Measurements from ENCODE around the gene DUOXA1.

The DUOXA1 gene

DNA sequence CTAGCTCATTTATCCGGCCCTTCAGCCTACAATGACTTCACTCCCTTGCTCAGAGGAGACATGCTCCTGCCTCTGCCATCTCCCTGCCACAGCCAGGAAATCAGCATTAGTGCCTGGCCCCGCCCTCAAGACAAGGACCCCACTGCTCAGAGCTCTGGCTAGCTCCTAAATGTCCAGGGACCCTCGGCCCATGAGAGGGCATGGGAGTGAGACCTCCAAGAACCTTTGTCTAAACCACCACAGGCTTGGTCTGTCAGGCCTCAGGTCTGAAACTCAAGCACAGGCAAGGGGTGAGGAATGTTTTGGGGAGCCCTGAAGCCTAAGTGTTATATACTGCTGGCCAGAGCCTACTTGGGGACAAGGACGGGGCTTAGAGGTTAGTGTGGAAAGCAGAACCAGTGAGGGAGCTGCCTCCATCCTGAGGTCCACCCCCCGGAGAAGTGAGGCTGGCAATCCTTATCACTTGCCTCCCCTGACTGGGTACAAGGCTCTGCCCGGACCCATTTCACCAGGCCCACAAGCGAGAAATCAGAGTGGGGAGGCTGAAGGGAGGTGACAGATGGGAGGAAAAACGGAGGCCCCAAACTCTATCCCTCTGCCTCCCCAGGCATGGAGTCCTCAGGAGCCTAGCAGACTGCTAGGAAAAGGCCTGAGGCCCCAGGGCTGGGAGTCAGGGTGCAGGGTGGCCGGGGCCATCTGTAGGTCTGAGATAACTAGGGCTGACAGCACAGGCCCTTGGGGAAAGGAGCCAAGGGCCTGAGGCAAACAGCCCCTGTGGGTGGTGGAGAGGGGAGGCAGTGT lies 39.3 kb upstream of the DUOXA1 start:
- ATAC-seq, result no peak
- no peak for TF ChIP-seq ESRRG (CRISPR knock-in tag; IDR thresholded peaks at IDR 0.05)
- no peak for TF ChIP-seq TOX (CRISPR knock-in tag; IDR thresholded peaks at IDR 0.05; ENCODE audit: borderline replicate concordance)
- no peak for TF ChIP-seq OSR1 (CRISPR knock-in tag; IDR thresholded peaks at IDR 0.05)
- TF ChIP-seq ZC3H10 (CRISPR knock-in tag; IDR thresholded peaks at IDR 0.05), result no peak
- TF ChIP-seq ZNF565 (CRISPR knock-in tag; conservative IDR thresholded peaks at IDR 0.05; ENCODE audit: low read depth), result no peak
- TF ChIP-seq, protein P1, sequence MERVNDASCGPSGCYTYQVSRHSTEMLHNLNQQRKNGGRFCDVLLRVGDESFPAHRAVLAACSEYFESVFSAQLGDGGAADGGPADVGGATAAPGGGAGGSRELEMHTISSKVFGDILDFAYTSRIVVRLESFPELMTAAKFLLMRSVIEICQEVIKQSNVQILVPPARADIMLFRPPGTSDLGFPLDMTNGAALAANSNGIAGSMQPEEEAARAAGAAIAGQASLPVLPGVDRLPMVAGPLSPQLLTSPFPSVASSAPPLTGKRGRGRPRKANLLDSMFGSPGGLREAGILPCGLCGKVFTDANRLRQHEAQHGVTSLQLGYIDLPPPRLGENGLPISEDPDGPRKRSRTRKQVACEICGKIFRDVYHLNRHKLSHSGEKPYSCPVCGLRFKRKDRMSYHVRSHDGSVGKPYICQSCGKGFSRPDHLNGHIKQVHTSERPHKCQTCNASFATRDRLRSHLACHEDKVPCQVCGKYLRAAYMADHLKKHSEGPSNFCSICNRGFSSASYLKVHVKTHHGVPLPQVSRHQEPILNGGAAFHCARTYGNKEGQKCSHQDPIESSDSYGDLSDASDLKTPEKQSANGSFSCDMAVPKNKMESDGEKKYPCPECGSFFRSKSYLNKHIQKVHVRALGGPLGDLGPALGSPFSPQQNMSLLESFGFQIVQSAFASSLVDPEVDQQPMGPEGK (CRISPR knock-in tag; IDR thresholded peaks at IDR 0.05; ENCODE audit: borderline replicate concordance), result no peak

DNA sequence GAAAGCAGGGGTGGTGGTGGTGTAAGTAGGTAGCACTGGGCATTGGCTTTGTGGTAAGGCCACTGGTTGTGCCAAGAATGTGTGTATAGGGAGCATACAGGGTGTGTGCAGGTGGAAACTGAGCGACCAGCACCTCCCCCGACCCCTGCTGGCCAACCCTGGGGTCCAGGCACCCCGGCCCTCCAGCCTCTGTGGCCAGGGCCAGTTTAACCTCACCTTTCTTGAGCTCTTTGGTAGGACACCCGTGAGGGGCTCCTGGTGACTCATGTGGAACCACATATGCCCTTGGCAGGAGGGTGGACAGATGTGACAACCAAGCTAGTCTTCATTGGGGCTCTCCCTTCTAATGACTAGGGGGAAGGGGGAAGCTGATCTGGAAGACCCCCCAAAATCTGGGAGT lies 38.6 kb upstream of the DUOXA1 start:
- TF ChIP-seq OSR1 (CRISPR knock-in tag; IDR thresholded peaks at IDR 0.05) (no peak), BACH2 (CRISPR knock-in tag; IDR thresholded peaks at IDR 0.05; ENCODE audit: borderline replicate concordance) (no peak), RARB (CRISPR knock-in tag; IDR thresholded peaks at IDR 0.05) (no peak), TOX (CRISPR knock-in tag; IDR thresholded peaks at IDR 0.05; ENCODE audit: borderline replicate concordance) (no peak), ISL1 (CRISPR knock-in tag; IDR thresholded peaks at IDR 0.05) (no peak), ZFP3 (CRISPR knock-in tag; IDR thresholded peaks at IDR 0.05) (no peak), CSDC2 (CRISPR knock-in tag; IDR thresholded peaks at IDR 0.05) (no peak), ZNF70 (CRISPR knock-in tag; IDR thresholded peaks at IDR 0.05) (no peak), PPARA (CRISPR knock-in tag; IDR thresholded peaks at IDR 0.05; ENCODE audit: borderline replicate concordance) (no peak), ESRRG (CRISPR knock-in tag; IDR thresholded peaks at IDR 0.05) (no peak), ZNF8 (CRISPR knock-in tag; IDR thresholded peaks at IDR 0.05) (no peak), GLIS3 (CRISPR knock-in tag; IDR thresholded peaks at IDR 0.05) (no peak), ZNF565 (CRISPR knock-in tag; conservative IDR thresholded peaks at IDR 0.05; ENCODE audit: low read depth) (no peak), ARNTL (CRISPR knock-in tag; IDR thresholded peaks at IDR 0.05; ENCODE audit: borderline replicate concordance, low read depth) (no peak)
- TF ChIP-seq, protein P2, sequence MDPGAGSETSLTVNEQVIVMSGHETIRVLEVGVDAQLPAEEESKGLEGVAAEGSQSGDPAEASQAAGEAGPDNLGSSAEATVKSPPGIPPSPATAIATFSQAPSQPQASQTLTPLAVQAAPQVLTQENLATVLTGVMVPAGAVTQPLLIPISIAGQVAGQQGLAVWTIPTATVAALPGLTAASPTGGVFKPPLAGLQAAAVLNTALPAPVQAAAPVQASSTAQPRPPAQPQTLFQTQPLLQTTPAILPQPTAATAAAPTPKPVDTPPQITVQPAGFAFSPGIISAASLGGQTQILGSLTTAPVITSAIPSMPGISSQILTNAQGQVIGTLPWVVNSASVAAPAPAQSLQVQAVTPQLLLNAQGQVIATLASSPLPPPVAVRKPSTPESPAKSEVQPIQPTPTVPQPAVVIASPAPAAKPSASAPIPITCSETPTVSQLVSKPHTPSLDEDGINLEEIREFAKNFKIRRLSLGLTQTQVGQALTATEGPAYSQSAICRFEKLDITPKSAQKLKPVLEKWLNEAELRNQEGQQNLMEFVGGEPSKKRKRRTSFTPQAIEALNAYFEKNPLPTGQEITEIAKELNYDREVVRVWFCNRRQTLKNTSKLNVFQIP (CRISPR knock-in tag; IDR thresholded peaks at IDR 0.05; ENCODE audit: borderline replicate concordance, low read depth), result no peak
- TF ChIP-seq, protein P3, sequence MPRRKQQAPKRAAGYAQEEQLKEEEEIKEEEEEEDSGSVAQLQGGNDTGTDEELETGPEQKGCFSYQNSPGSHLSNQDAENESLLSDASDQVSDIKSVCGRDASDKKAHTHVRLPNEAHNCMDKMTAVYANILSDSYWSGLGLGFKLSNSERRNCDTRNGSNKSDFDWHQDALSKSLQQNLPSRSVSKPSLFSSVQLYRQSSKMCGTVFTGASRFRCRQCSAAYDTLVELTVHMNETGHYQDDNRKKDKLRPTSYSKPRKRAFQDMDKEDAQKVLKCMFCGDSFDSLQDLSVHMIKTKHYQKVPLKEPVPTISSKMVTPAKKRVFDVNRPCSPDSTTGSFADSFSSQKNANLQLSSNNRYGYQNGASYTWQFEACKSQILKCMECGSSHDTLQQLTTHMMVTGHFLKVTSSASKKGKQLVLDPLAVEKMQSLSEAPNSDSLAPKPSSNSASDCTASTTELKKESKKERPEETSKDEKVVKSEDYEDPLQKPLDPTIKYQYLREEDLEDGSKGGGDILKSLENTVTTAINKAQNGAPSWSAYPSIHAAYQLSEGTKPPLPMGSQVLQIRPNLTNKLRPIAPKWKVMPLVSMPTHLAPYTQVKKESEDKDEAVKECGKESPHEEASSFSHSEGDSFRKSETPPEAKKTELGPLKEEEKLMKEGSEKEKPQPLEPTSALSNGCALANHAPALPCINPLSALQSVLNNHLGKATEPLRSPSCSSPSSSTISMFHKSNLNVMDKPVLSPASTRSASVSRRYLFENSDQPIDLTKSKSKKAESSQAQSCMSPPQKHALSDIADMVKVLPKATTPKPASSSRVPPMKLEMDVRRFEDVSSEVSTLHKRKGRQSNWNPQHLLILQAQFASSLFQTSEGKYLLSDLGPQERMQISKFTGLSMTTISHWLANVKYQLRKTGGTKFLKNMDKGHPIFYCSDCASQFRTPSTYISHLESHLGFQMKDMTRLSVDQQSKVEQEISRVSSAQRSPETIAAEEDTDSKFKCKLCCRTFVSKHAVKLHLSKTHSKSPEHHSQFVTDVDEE (CRISPR knock-in tag; IDR thresholded peaks at IDR 0.05), result no peak
- TF ChIP-seq, protein P1 (CRISPR knock-in tag; IDR thresholded peaks at IDR 0.05; ENCODE audit: borderline replicate concordance), result no peak
- TF ChIP-seq, protein P4, sequence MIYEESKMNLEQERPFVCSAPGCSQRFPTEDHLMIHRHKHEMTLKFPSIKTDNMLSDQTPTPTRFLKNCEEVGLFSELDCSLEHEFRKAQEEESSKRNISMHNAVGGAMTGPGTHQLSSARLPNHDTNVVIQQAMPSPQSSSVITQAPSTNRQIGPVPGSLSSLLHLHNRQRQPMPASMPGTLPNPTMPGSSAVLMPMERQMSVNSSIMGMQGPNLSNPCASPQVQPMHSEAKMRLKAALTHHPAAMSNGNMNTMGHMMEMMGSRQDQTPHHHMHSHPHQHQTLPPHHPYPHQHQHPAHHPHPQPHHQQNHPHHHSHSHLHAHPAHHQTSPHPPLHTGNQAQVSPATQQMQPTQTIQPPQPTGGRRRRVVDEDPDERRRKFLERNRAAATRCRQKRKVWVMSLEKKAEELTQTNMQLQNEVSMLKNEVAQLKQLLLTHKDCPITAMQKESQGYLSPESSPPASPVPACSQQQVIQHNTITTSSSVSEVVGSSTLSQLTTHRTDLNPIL (CRISPR knock-in tag; IDR thresholded peaks at IDR 0.05; ENCODE audit: low read depth), result no peak
- TF ChIP-seq, protein P5, sequence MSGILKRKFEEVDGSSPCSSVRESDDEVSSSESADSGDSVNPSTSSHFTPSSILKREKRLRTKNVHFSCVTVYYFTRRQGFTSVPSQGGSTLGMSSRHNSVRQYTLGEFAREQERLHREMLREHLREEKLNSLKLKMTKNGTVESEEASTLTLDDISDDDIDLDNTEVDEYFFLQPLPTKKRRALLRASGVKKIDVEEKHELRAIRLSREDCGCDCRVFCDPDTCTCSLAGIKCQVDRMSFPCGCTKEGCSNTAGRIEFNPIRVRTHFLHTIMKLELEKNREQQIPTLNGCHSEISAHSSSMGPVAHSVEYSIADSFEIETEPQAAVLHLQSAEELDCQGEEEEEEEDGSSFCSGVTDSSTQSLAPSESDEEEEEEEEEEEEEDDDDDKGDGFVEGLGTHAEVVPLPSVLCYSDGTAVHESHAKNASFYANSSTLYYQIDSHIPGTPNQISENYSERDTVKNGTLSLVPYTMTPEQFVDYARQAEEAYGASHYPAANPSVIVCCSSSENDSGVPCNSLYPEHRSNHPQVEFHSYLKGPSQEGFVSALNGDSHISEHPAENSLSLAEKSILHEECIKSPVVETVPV (CRISPR knock-in tag; IDR thresholded peaks at IDR 0.05), result no peak
- no peak for ATAC-seq

Measured in SK-N-SH treated with all-trans-retinoic acid at 6 μM for 48 hours (cell line).